ENCODE measurements around the gene ZNF681.

Gene ZNF681

DNA sequence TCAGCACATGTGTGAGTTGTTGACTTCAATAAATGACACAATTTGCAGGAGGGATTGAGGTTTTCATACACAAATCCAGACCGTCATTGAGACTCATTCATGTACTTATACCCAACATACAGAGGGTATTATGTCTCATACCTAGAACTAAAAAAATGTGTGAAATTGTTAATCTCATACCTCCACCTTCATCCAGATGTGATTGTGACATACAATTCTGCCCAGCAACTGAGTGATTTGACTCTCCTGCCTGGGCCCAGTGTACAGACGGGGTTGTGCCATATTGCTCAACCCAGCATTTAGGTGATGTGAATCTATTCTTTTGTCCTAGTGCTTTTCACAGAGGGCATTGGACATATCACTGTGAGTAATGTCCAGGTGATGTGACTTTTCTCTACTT is 12.6 kb upstream of the ZNF681 start:
- H3K4me3 ChIP-seq (ENCODE audit: low read depth, low read length) = no peak overlapping the region
- ChIA-PET POLR2A (no interaction called here), CTCF (no interaction called here)
- DNase-seq (ENCODE audit: low read depth, low spot score) = no peak
- TF ChIP-seq, protein P1, sequence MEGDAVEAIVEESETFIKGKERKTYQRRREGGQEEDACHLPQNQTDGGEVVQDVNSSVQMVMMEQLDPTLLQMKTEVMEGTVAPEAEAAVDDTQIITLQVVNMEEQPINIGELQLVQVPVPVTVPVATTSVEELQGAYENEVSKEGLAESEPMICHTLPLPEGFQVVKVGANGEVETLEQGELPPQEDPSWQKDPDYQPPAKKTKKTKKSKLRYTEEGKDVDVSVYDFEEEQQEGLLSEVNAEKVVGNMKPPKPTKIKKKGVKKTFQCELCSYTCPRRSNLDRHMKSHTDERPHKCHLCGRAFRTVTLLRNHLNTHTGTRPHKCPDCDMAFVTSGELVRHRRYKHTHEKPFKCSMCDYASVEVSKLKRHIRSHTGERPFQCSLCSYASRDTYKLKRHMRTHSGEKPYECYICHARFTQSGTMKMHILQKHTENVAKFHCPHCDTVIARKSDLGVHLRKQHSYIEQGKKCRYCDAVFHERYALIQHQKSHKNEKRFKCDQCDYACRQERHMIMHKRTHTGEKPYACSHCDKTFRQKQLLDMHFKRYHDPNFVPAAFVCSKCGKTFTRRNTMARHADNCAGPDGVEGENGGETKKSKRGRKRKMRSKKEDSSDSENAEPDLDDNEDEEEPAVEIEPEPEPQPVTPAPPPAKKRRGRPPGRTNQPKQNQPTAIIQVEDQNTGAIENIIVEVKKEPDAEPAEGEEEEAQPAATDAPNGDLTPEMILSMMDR (IDR thresholded peaks at IDR 0.05; ENCODE audit: insufficient read depth, low read length, missing control alignments) = no peak

GRCh38 chr19:23770672-23771250 is 12.1 kb upstream of the ZNF681 start:
- TF ChIP-seq, protein P1 (IDR thresholded peaks at IDR 0.05; ENCODE audit: insufficient read depth, low read length, missing control alignments) = no peak
- no peak overlapping the region for H3K4me3 ChIP-seq (ENCODE audit: low read depth, low read length)
- POLR2A ChIA-PET = no interaction called here
- DNase-seq (ENCODE audit: low read depth, low spot score) = no peak
- CTCF ChIA-PET = no interaction called here

DNA sequence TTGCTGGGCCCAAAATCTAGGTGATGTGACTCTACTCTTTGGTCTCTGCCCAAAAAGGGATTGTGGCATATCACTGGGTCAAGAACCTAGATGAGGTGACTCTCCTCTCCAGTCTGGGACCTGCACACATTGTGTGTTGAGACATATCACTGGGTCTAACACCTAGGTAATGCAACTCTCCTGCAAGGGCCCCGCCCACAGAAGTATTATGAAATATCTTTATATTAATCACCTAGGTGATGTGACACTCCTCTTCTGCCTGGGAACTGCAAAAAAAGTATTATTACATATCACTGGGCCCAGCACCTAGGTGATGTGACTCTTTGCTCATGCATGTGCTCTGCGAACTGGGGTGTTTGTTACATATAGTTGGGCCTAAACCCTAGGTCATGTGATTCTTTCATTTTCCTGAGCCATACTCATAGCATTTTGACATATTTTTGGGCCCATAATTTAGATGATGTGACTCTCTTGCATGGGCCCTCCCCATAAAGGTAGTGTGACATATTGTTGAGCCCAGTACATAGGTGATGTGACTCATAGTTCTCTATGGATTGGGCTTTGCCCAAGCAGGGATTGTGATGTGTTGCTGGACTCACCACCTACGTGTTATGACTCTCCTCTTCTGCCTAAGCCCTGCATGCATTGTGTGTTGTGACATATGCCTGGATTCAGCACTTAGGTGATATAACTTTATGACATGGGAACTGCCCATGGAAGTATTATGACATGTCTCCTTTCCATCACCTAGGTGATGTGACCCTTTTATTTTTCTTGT is 11.2 kb upstream of the ZNF681 start:
- TF ChIP-seq, protein P1 (IDR thresholded peaks at IDR 0.05; ENCODE audit: insufficient read depth, low read length, missing control alignments) = no peak
- no peak for DNase-seq (ENCODE audit: low read depth, low spot score)
- CTCF ChIA-PET = no interaction called here
- no peak overlapping the region for H3K4me3 ChIP-seq (ENCODE audit: low read depth, low read length)
- POLR2A ChIA-PET = no interaction called here

DNA sequence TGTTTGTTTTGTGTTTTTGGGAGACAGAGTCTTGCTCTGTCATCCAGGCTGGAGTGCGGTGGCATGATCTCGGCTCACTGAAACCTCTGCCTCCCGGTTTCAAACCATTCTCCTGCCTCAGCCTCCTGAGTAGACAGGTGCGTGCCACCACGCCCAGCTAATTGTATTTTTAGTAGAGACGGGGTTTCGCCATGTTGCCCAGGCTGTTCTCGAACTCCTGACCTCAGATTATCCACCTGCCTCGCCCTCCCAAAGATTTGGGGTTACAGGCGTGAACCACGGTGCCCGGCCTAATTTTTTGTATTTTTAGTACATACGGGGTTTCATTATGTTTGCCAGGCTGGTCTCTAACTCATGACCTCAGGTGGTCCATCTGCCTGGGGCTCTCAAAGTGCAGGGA is 8.3 kb upstream of the ZNF681 start:
- DNase-seq (ENCODE audit: low read depth, low spot score) = no peak
- POLR2A ChIA-PET = no interaction called here
- CTCF ChIA-PET = no interaction called here
- H3K4me3 ChIP-seq (ENCODE audit: low read depth, low read length) = no peak overlapping the region
- TF ChIP-seq, protein P1 (IDR thresholded peaks at IDR 0.05; ENCODE audit: insufficient read depth, low read length, missing control alignments) = no peak

- POLR2A ChIA-PET = no interaction called here
- DNase-seq (ENCODE audit: low read depth, low spot score) = no peak
- TF ChIP-seq, protein P1 (IDR thresholded peaks at IDR 0.05; ENCODE audit: insufficient read depth, low read length, missing control alignments) = no peak
- no peak overlapping the region for H3K4me3 ChIP-seq (ENCODE audit: low read depth, low read length)
- CTCF ChIA-PET = no interaction called here
Observed at GRCh38 chr19:23764781-23765180, 6.1 kb upstream of the ZNF681 start.

DNA sequence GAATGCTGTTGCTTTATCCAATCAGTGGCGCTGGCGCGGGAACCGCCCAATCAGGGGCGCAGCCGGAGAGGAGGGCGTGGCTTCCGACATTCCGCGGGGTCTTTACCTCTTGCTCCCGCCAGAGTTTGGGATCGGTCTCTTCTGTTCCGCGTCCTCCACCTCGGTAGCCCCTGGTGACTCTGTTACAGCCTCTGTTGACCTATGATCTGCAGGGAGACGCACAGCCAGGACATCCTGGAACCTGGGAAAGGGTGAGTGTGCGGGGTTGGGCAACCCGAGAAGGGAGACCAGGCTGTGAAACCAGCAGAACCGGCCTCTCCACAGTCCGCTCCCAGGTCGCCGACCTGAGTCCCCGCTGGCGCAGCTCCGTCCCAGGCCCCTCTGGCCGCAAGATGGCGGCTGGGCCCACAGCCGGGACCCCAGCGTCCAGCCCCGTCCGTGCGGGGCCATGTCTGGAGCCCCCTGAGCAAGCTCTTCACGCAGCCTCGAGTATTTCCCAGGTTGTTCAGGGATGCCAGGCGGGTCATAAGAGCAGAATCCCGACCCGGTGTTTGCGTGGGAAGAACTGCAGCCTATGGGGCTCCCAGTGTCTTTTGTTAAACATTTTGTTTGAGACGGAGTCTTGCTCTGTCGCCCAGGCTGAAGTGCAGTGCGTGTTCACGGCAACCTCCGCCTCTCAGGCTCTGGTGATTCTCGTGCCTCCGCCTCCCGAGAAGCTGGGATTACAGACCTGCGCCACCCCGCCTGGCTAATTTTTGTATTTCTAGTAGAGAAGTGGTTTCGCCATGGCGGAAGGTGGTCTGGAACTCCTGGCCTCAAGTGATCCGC is 4.4 kb upstream of the ZNF681 start:
- H3K4me3 ChIP-seq (ENCODE audit: low read depth, low read length) = peak overlapping the region; percentile 64
- POLR2A ChIA-PET = no interaction called here
- TF ChIP-seq, protein P1 (IDR thresholded peaks at IDR 0.05; ENCODE audit: insufficient read depth, low read length, missing control alignments) = no peak
- DNase-seq (ENCODE audit: low read depth, low spot score) = no peak
- CTCF ChIA-PET = no interaction called here
